K562 (cell line): ENCODE measurements around the gene SIRT2. TPM values are rescaled to one million over a fixed set of nuclear protein-coding genes. Genes with fewer than 3 reads are reported as not detected.

Source experiments
- CREBBP ChIP-seq: IDR thresholded peaks from one replicate; pipeline ENCODE4 v1.6.1; 2012; ENCODE audit warnings: low read depth, mild to moderate bottlenecking, control low read depth, inconsistent platforms, low read length
- FOXK2 ChIP-seq, 2 experiments: fragments of 450-650 bp; IDR thresholded peaks in 1 of 2; conservative IDR thresholded peaks in 1 of 2; 2 replicates each; pipeline ENCODE4 v1.6.1; 2016; ENCODE audit warnings: low read depth in 2 of 2, mild to moderate bottlenecking in 1 of 2
- HDAC1 ChIP-seq, 2 experiments: fragments of 450-650 bp; IDR thresholded peaks; 2 replicates each; pipeline ENCODE4 v1.6.1; 2016 to 2017; ENCODE audit warnings: inconsistent platforms in 1 of 2, mild to moderate bottlenecking in 1 of 2, moderate library complexity in 1 of 2
- HNRNPK ChIP-seq: fragments of 200-400 bp; formaldehyde crosslinking; IDR thresholded peaks from one replicate; pipeline ENCODE4 v1.6.1; 2018; ENCODE audit warnings: mild to moderate bottlenecking, low read depth, low read length; ENCODE audit not compliant: poor library complexity, severe bottlenecking
- JUND ChIP-seq, 2 experiments: IDR thresholded peaks; 2 replicates in 1 of 2; 3 replicates in 1 of 2; pipeline ENCODE4 v1.6.1; 2011; ENCODE audit warnings: borderline replicate concordance in 2 of 2, low read depth in 2 of 2, low read length in 2 of 2, improper control_type of control experiment in 1 of 2, missing biosample characterization in 1 of 2, missing genetic modification characterization in 1 of 2, missing genetic modification reagents in 1 of 2
- MECOM ChIP-seq: fragments of 250-450 bp; sonication (Bioruptor Pico); IDR thresholded peaks from 2 replicates; pipeline ENCODE4 v1.8.0; 2022; ENCODE audit warnings: inconsistent platforms
- MED1 ChIP-seq: sonication (generic); formaldehyde crosslinking; IDR thresholded peaks from 2 replicates; pipeline ENCODE4 v1.8.1; 2023; ENCODE audit warnings: missing genetic modification reagents, borderline replicate concordance
- MITF ChIP-seq: IDR thresholded peaks from 2 replicates; pipeline ENCODE4 v1.6.1; 2014; ENCODE audit warnings: antibody characterized with exemption
- MTA2 ChIP-seq: fragments of 450-650 bp; IDR thresholded peaks from 2 replicates; pipeline ENCODE4 v1.6.1; 2016; ENCODE audit warnings: low read depth
- SMARCC2 ChIP-seq: fragments of 450-650 bp; IDR thresholded peaks from 2 replicates; pipeline ENCODE4 v1.6.1; 2017; ENCODE audit warnings: antibody characterized with exemption, moderate library complexity, mild to moderate bottlenecking, low read depth
- TAF7 ChIP-seq: fragments of 450-650 bp; IDR thresholded peaks from 2 replicates; pipeline ENCODE4 v1.6.1; 2016; ENCODE audit warnings: missing genetic modification characterization, missing compliant biosample characterization
- TOE1 ChIP-seq, 2 experiments: fragments of 450-650 bp in 1 of 2; sonication (generic) in 1 of 2; formaldehyde crosslinking in 1 of 2; IDR thresholded peaks; 2 replicates each; pipeline versions ENCODE4 v1.7.1 to v1.8.0; 2016 to 2022; ENCODE audit warnings: borderline replicate concordance in 2 of 2, mild to moderate bottlenecking in 2 of 2, antibody characterized with exemption in 1 of 2, inconsistent platforms in 1 of 2, low read depth in 1 of 2, missing genetic modification reagents in 1 of 2, moderate library complexity in 1 of 2
- YY1 ChIP-seq, 3 experiments: IDR thresholded peaks; 2 replicates each; pipeline ENCODE4 v1.6.1; 2011; ENCODE audit warnings: low read length in 2 of 3, mild to moderate bottlenecking in 2 of 3, moderate library complexity in 2 of 3, borderline replicate concordance in 1 of 3, control low read depth in 1 of 3, low read depth in 1 of 3; ENCODE audit not compliant: insufficient read depth in 3 of 3, insufficient replicate concordance in 2 of 3, control insufficient read depth in 1 of 3, insufficient read length in 1 of 3; ENCODE audit errors: extremely low read depth in 1 of 3
- ZNF124 ChIP-seq: sonication (generic); formaldehyde crosslinking; IDR thresholded peaks from 2 replicates; pipeline ENCODE4 v1.8.1; 2022; ENCODE audit warnings: missing genetic modification reagents
- ZNF174 ChIP-seq: fragments of 250-450 bp; sonication (Bioruptor Pico); IDR thresholded peaks from 2 replicates; pipeline ENCODE4 v1.4.0; 2020; ENCODE audit warnings: mild to moderate bottlenecking
- ZNF3 ChIP-seq: fragments of 250-450 bp; sonication (Bioruptor Pico); IDR thresholded peaks from 2 replicates; pipeline ENCODE4 v1.5.0; 2021; ENCODE audit warnings: mild to moderate bottlenecking, moderate library complexity
- ZNF512 ChIP-seq: IDR thresholded peaks from 2 replicates; pipeline ENCODE4 v1.6.1; 2016; ENCODE audit warnings: missing genetic modification characterization, missing compliant biosample characterization
- ZNF695 ChIP-seq: fragments of 450-650 bp; formaldehyde crosslinking; IDR thresholded peaks from 2 replicates; pipeline ENCODE4 v1.4.0; 2020; ENCODE audit warnings: mild to moderate bottlenecking, moderate library complexity
- polyA plus RNA-seq, 8 experiments: library from polyadenylated mRNA; depleted of rRNA in 4 of 8; stranded (reverse) in 5 of 8; unstranded in 3 of 8; fragments of >200 nt; fragmentation: Nextera tagmentation in 2 of 8; fragmentation: Illumina TruSeq in 1 of 8; extraction: Ambion mirVana in 2 of 8; extraction: Trizol in 1 of 8; gene quantifications; 2 replicates each; pipeline versions ENCODE4 v1.2.1 to v1.2.3, GENCODE V29; 2011 to 2014; ENCODE audit warnings: inconsistent platforms in 1 of 8, missing spikeins in 1 of 8
- total RNA-seq, 7 experiments: library from RNA; depleted of rRNA in 6 of 7; stranded (reverse); fragments of >200 nt in 6 of 7; fragmentation: Illumina TruSeq in 2 of 7; extraction: Trizol in 2 of 7; gene quantifications; 2 replicates each; pipeline versions ENCODE4 v1.2.1 to v1.2.3, GENCODE V29; 2011 to 2021; ENCODE audit warnings: low replicate concordance in 1 of 7
- TF ChIP-seq, protein P1 (sequence below): fragments of 450-650 bp; formaldehyde crosslinking; IDR thresholded peaks from 2 replicates; pipeline ENCODE4 v1.4.0; 2020; ENCODE audit warnings: mild to moderate bottlenecking, moderate library complexity
- TF ChIP-seq, protein P2 (sequence below): fragments of 450-650 bp; formaldehyde crosslinking; IDR thresholded peaks from 2 replicates; pipeline ENCODE4 v1.4.0; 2020; ENCODE audit warnings: mild to moderate bottlenecking, moderate library complexity

Gene SIRT2
- total and polyA plus RNA-seq, 9 of the 15 experiments (the other 6 are each of a cell fraction or from before 2014, with no cell fraction given), result 2.3 to 35.2 (median 22.9) TPM

- TF ChIP-seq JUND (IDR thresholded peaks at IDR 0.05; ENCODE audit: borderline replicate concordance, low read depth, low read length) (peak; percentile 58; the same call in 1 of the 2 replicates), JUND (tag; IDR thresholded peaks at IDR 0.05; ENCODE audit: borderline replicate concordance, low read depth, low read length) (peak; percentile 71; the same call in 1 of the 3 replicates), CREBBP (no peak), HDAC1 (IDR thresholded peaks at IDR 0.05) (peak in 1 of 2 experiments; percentile 83; a peak in 2 of 4 replicates), HNRNPK (no peak), ZNF3 (no peak), MED1 (no peak), ZNF174 (CRISPR knock-in tag) (no peak), TOE1 (IDR thresholded peaks at IDR 0.05; ENCODE audit: borderline replicate concordance) (peak; percentile 71; the same call in 1 of the 2 replicates), TOE1 (CRISPR knock-in tag; IDR thresholded peaks at IDR 0.05; ENCODE audit: borderline replicate concordance, low read depth) (no peak), MITF (peak; percentile 73), MTA2 (peak; percentile 57; the same call in 1 of the 2 replicates), YY1 (IDR thresholded peaks at IDR 0.05; ENCODE audit: borderline replicate concordance in 1 of 3, control insufficient read depth in 1 of 3, extremely low read depth in 1 of 3, insufficient read depth in 3 of 3, insufficient read length in 1 of 3, insufficient replicate concordance in 2 of 3, low read depth in 1 of 3, low read length in 2 of 3) (no peak), ZNF512 (no peak), TAF7 (tag) (no peak), ZNF124 (CRISPR knock-in tag) (no peak), FOXK2 (conservative IDR thresholded peaks at IDR 0.05 in 1 of 2, IDR thresholded peaks at IDR 0.05 in 1 of 2; ENCODE audit: low read depth in 2 of 2) (peak; percentile 81 to 88), SMARCC2 (0 out of 2 replicates have a peak, but pooled peaks have one; percentile 33), MECOM (CRISPR knock-in tag) (peak; percentile 70), ZNF695 (CRISPR knock-in tag) (no peak)
- TF ChIP-seq, protein P1, sequence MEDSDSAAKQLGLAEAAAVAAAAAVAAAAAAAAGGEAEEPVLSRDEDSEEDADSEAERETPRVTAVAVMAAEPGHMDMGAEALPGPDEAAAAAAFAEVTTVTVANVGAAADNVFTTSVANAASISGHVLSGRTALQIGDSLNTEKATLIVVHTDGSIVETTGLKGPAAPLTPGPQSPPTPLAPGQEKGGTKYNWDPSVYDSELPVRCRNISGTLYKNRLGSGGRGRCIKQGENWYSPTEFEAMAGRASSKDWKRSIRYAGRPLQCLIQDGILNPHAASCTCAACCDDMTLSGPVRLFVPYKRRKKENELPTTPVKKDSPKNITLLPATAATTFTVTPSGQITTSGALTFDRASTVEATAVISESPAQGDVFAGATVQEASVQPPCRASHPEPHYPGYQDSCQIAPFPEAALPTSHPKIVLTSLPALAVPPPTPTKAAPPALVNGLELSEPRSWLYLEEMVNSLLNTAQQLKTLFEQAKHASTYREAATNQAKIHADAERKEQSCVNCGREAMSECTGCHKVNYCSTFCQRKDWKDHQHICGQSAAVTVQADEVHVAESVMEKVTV (CRISPR knock-in tag), result no peak
- TF ChIP-seq, protein P2, sequence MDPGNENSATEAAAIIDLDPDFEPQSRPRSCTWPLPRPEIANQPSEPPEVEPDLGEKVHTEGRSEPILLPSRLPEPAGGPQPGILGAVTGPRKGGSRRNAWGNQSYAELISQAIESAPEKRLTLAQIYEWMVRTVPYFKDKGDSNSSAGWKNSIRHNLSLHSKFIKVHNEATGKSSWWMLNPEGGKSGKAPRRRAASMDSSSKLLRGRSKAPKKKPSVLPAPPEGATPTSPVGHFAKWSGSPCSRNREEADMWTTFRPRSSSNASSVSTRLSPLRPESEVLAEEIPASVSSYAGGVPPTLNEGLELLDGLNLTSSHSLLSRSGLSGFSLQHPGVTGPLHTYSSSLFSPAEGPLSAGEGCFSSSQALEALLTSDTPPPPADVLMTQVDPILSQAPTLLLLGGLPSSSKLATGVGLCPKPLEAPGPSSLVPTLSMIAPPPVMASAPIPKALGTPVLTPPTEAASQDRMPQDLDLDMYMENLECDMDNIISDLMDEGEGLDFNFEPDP, result no peak
Observed at GRCh38 chr19:38862321-38863059, 36.9 kb downstream of the SIRT2 start (continued).
